Lung (tissue), 12 donors: ENCODE measurements around the gene POU4F1. TPM values are rescaled to one million over a fixed set of nuclear protein-coding genes. Genes with fewer than 3 reads are reported as not detected.

Source experiments
- ATAC-seq: fragments of 200-7000 bp; cut with Tn5 transposase; one replicate; pipeline ENCODE4 v1.9.1; 2020; ENCODE audit warnings: moderate number of reproducible peaks; ENCODE audit not compliant: insufficient read depth, low FRiP score
- DNase-seq, 3 donors: peaks; one replicate each; pipeline ENCODE4 v3.0.0-alpha.2; 2013 to 2017
- H3K27ac ChIP-seq, 2 donors: one replicate each; pipeline ENCODE4 v1.5.1; 2013; ENCODE audit warnings: mild to moderate bottlenecking in 2 of 2, moderate library complexity in 2 of 2, control low read depth in 1 of 2, inconsistent platforms in 1 of 2, low read depth in 1 of 2, low read length in 1 of 2
- H3K27me3 ChIP-seq, 3 donors: one replicate each; pipeline ENCODE4 v1.5.1; 2013; ENCODE audit warnings: low read length in 2 of 3; ENCODE audit not compliant: control insufficient read depth in 3 of 3, insufficient read depth in 3 of 3
- H3K36me3 ChIP-seq, 4 donors: one replicate each; pipeline ENCODE4 v1.5.1; 2013; ENCODE audit warnings: low read length in 4 of 4, mild to moderate bottlenecking in 1 of 4, moderate library complexity in 1 of 4; ENCODE audit not compliant: control insufficient read depth in 4 of 4, insufficient read depth in 4 of 4
- H3K4me1 ChIP-seq, 5 donors: one replicate each; pipeline ENCODE4 v1.5.1; 2013; ENCODE audit warnings: low read length in 5 of 5, mild to moderate bottlenecking in 2 of 5, moderate library complexity in 1 of 5; ENCODE audit not compliant: control insufficient read depth in 5 of 5, insufficient read depth in 5 of 5
- H3K4me3 ChIP-seq: one replicate; pipeline ENCODE4 v1.5.1; 2013; ENCODE audit warnings: mild to moderate bottlenecking, control low read depth, moderate library complexity
- H3K9ac ChIP-seq, 2 donors: one replicate each; pipeline ENCODE4 v1.5.1; 2013; ENCODE audit warnings: low read length in 2 of 2, control low read depth in 1 of 2; ENCODE audit not compliant: insufficient read depth in 1 of 2
- H3K9me3 ChIP-seq, 4 donors: one replicate each; pipeline ENCODE4 v1.5.1; 2013; ENCODE audit warnings: low read length in 3 of 4, mild to moderate bottlenecking in 1 of 4, moderate library complexity in 1 of 4; ENCODE audit not compliant: control insufficient read depth in 4 of 4, insufficient read depth in 3 of 4
- CTCF ChIP-seq: IDR thresholded peaks from 2 replicates; pipeline ENCODE4 v1.5.1; 2012; ENCODE audit warnings: mild to moderate bottlenecking; ENCODE audit errors: control extremely low read depth, extremely low read depth
- WGBS, 2 donors: extraction: QIAGEN DNeasy Blood & Tissue Kit; methylation state at CpG; one replicate each; pipeline ENCODE4 v1.1.7; 2013; 5-methylcytosine and 5-hydroxymethylcytosine counted together
- polyA plus RNA-seq, 2 donors: library from polyadenylated mRNA; stranded (reverse); fragments of 200-250 nt; gene quantifications; one replicate each; pipeline ENCODE4 v1.2.1, GENCODE V29; 2013
- total RNA-seq, 2 donors: library from RNA; depleted of rRNA in 1 of 2; stranded (reverse); fragments of >200 nt in 1 of 2; gene quantifications; one replicate each; pipeline ENCODE4 v1.2.1, GENCODE V29; 2014 to 2021
- donor health status: control.
- donor health status: control.
- donor health status: Bipolar disorder and iron deficiency.
- donor health status: healthy.
- donor health status: DM: yes; HTN: yes; CAD: no.

POU4F1 gene
- total and polyA plus RNA-seq, 4 donors = not detected

DNA sequence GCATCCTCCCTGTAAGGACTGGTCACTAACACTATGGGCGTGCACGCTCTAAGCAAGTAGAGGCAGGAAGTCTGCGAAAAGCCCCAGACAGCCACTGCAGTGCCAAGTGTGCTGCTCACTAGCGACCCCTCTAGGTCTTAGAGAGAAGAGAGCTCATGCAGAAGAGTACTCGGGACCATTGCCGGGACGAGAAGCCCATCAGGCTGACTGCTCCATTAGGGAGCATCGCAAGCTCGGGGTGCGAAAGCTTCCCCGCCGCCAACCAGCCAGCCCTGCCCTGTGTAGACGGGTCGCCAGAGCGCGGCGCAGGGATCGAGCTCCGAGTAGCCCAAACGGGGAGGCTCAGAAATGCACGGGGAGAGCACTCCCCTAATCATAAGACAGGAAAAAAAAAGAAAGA lies 16.6 kb downstream of the POU4F1 start:
- Histone ChIP-seq H3K27ac (no peak overlapping the region), H3K36me3 (no peaks in the 10 kb centered on the region), H3K4me3 (no peak overlapping the region), H3K4me1 (no peaks in the 10 kb centered on the region), H3K9me3 (peaks cover 0 to 10% (median 0%) of the 10 kb centered on the region in 4 donors), H3K27me3 (peaks cover 9 to 81% (median 72%) of the 10 kb centered on the region in 3 donors), H3K9ac (no peak overlapping the region)
- no peak for TF ChIP-seq CTCF
- DNase-seq (no peak), ATAC-seq (no peak)
- 8 to 10% methylated on average over 21 of the region's 21 CpGs for WGBS, 2 donors

- H3K36me3 ChIP-seq = no peaks in the 10 kb centered on the region
- no peak overlapping the region for H3K27ac ChIP-seq
- peaks cover 0 to 8% (median 0%) of the 10 kb centered on the region in 3 donors for H3K27me3 ChIP-seq
- peaks cover 0 to 2% (median 0%) of the 10 kb centered on the region in 4 donors for H3K9me3 ChIP-seq
- H3K4me1 ChIP-seq = no peaks in the 10 kb centered on the region
- H3K4me3 ChIP-seq = no peak overlapping the region
- ATAC-seq (no peak), DNase-seq (no peak)
- H3K9ac ChIP-seq = no peak overlapping the region
- TF ChIP-seq CTCF = no peak
- 76 to 79% methylated on average over 4 of the region's 4 CpGs for WGBS, 2 donors
Measured at GRCh38 chr13:78576261-78576660, 27.1 kb downstream of the POU4F1 start.

- Histone ChIP-seq H3K9me3 (no peaks in the 10 kb centered on the region), H3K27me3 (no peaks in the 10 kb centered on the region), H3K27ac (no peak overlapping the region), H3K4me3 (no peak overlapping the region), H3K9ac (no peak overlapping the region), H3K36me3 (no peaks in the 10 kb centered on the region), H3K4me1 (no peaks in the 10 kb centered on the region)
- 74 to 77% methylated on average over 5 of the region's 5 CpGs for WGBS, 2 donors
- ATAC-seq (no peak), DNase-seq (no peak)
- no peak for TF ChIP-seq CTCF
Measured at GRCh38 chr13:78572459-78572858, 30.9 kb downstream of the POU4F1 start.

- Histone ChIP-seq H3K4me1 (no peaks in the 10 kb centered on the region), H3K9me3 (no peaks in the 10 kb centered on the region), H3K9ac (no peak overlapping the region), H3K4me3 (no peak overlapping the region), H3K27me3 (no peaks in the 10 kb centered on the region), H3K27ac (no peak overlapping the region), H3K36me3 (no peaks in the 10 kb centered on the region)
- WGBS, 2 donors = 93 to 96% methylated on average over 1 of the region's 1 CpG
- no peak for TF ChIP-seq CTCF
- no peak for ATAC-seq
- DNase-seq = no peak
Measured at GRCh38 chr13:78569029-78569428, 34.3 kb downstream of the POU4F1 start.
